PC-3 (cell line): ENCODE results near the gene ALPK3.

Source experiments
- EZH2 ChIP-seq: fragments of 300-600 bp; sonication (generic); IDR thresholded peaks from one replicate; pipeline ENCODE4 v1.6.1; 2017; ENCODE audit warnings: antibody characterized with exemption, mild to moderate bottlenecking, low read length; ENCODE audit not compliant: unreplicated experiment
- EZH2phosphoT487 ChIP-seq: fragments of 300-600 bp; sonication (generic); IDR thresholded peaks from 2 replicates; pipeline ENCODE4 v1.6.1; 2018; ENCODE audit warnings: mild to moderate bottlenecking, antibody characterized with exemption, low read length, borderline replicate concordance
- TF ChIP-seq, protein P1 (sequence below): fragments of 300-600 bp; sonication (generic); conservative IDR thresholded peaks from 2 replicates; pipeline ENCODE4 v1.5.1; 2017; ENCODE audit warnings: antibody characterized with exemption, low read depth, mild to moderate bottlenecking, low read length

DNA sequence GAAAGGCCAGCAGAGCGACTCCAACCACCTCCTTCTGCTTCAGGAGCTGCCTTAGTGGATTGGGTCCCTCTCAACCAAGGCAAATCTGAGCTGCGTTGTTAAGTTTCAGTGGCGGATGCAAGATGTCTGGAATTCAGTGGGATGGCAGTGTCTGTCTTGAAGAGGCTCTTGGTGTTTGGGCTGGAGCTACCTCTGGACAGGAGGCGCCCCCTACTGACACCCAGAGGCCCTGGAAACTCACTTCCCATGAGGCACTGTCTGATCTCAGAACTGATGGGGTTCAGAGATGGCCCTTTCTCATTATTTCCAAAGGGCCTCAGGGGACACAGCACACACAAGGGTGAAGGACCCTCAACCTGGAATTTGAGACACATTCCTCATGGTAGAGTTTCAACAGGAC lies 61.3 kb downstream of the ALPK3 start:
- TF ChIP-seq, protein P1, sequence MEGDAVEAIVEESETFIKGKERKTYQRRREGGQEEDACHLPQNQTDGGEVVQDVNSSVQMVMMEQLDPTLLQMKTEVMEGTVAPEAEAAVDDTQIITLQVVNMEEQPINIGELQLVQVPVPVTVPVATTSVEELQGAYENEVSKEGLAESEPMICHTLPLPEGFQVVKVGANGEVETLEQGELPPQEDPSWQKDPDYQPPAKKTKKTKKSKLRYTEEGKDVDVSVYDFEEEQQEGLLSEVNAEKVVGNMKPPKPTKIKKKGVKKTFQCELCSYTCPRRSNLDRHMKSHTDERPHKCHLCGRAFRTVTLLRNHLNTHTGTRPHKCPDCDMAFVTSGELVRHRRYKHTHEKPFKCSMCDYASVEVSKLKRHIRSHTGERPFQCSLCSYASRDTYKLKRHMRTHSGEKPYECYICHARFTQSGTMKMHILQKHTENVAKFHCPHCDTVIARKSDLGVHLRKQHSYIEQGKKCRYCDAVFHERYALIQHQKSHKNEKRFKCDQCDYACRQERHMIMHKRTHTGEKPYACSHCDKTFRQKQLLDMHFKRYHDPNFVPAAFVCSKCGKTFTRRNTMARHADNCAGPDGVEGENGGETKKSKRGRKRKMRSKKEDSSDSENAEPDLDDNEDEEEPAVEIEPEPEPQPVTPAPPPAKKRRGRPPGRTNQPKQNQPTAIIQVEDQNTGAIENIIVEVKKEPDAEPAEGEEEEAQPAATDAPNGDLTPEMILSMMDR = peak; percentile 70
- TF ChIP-seq EZH2 (no peak), EZH2phosphoT487 (no peak)
